Smooth muscle cell of the brain vasculature (primary cell): ENCODE measurements around the gene HIF3A.
"Not testable (repeated sequence)": the region's sequence is repeated elsewhere in the genome, so short reads cannot be mapped to it uniquely, and the experiment has no call there.

ENCODE experiments used
- DNase-seq: peaks from one replicate; pipeline ENCODE4 v3.0.0-alpha.2; 2012; ENCODE audit warnings: low read depth, low spot score

The HIF3A gene

DNA sequence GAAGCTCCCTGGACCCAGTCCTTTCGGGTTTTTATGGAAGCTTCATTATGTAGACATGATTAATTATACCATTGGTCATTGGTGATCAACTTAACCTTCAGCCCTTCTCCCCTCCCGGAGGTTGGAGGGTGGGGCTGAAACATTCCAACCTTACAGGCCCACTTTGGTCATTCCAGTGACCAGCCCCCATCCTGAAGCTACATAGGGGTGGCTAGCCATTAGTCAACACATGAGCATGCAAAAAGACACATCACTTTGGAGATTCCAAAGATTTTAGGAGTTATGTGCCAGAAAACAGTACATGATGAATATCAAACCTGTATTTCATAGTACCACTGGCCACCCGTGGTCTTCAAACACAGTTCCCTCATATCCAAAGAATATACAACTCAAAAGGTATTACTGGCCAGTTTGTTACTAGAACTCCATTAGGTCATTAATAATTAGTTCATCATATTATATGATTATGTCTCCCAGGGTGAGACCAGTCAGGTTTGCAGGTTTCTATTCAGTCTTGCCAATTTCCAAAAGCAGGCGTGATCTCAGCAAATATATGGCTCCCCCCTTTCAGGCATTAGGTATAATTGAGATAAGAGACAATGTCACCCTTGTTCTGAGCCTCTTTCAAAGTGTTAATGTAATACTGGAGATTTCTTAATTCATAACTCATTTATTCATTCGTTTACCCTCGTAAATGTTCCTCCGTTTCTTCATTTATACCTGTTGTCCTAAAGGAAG is 61.2 kb downstream of the HIF3A start:
- no peak for DNase-seq

- no peak for DNase-seq
Measured at GRCh38 chr19:46361915-46362314, 65.1 kb downstream of the HIF3A start.

GRCh38 chr19:46364359-46364758 is 67.5 kb downstream of the HIF3A start:
- DNase-seq, result no peak

- DNase-seq, result no peak
Measured at GRCh38 chr19:46365561-46365960, 68.7 kb downstream of the HIF3A start.

- DNase-seq, result no peak
Measured at GRCh38 chr19:46366620-46367292, 69.9 kb downstream of the HIF3A start.

GRCh38 chr19:46367426-46367825 is 70.6 kb downstream of the HIF3A start:
- DNase-seq, result no peak

- no peak for DNase-seq
Measured at GRCh38 chr19:46368116-46368515, 71.3 kb downstream of the HIF3A start.

GRCh38 chr19:46369817-46370216 is 73.0 kb downstream of the HIF3A start:
- DNase-seq, result no peak

GRCh38 chr19:46371371-46371901 is 74.6 kb downstream of the HIF3A start:
- DNase-seq, result no peak

DNA sequence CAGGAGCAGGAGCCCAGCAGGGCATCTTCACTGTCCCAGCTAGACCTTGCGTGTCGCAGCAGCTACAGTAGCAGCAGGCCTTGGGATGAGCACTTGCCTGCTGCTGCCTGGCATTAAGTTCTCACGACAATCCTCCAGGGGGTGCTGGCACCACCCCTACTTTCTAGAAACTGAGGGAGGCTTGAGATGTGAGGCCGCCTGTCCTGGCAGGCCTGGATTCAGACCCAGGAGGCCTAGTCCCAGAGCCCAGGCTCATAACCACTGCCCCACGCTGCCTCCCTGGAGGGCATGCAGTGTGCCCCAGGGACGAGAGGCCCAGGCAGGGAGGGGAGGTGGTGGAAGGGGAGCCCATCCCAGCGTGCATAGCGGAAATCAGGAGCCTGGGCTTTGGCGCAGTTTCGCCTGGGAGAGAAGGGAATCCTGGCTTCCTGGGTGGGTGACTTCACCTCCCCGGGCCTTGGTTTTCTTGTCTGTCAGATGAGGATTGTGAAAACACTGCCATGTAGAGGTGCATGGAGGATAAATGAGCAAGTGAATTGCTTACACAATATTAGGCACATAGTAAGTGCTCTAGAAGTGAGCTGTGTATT is 76.2 kb downstream of the HIF3A start:
- DNase-seq, result no peak

DNA sequence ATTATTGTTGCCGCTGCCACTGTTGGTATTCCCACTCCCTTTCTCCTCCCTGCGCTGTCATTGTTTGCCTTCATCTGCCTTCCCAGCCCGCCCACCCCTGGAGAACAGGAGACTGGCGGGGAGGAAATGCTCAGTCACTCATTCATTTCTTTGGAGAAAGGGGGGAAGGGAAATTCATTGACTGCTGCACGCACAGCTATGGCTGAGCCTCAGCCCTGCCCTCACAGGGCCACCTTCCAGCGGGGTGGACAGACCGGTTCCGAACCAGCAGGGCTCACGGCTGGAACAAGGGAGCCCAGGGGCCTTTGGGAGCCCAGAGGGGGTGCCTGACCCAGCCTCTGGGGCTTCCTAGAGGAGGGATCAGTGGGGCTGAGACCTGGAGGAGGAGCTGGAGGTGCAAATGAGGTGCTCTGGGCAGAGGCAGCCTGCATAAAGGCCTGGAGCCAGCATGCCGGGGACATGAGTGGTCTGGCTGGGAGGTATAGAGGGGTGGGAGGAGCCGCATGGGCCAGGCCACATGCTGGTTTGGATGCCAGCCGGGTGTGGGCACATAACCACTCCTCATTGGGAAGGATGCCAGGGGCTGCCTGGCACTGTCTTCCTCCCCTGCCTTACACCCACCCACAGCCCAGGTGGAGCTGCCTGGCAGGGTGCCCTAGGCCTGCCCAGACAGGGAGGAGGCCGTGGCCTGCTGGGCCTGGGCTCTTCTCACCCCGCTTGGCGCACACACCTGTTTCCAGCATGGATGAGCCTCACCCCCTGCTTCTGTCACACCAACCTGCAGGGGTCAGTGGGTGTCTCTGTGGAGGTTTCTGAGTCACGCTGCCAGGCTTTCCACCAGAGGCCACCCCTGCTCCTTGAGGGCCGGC is 76.9 kb downstream of the HIF3A start:
- DNase-seq, result no peak

GRCh38 chr19:46374536-46375475 is 78.0 kb downstream of the HIF3A start:
- DNase-seq, result no peak

GRCh38 chr19:46375476-46376067 is 78.7 kb downstream of the HIF3A start:
- DNase-seq, result not testable (repeated sequence)

DNA sequence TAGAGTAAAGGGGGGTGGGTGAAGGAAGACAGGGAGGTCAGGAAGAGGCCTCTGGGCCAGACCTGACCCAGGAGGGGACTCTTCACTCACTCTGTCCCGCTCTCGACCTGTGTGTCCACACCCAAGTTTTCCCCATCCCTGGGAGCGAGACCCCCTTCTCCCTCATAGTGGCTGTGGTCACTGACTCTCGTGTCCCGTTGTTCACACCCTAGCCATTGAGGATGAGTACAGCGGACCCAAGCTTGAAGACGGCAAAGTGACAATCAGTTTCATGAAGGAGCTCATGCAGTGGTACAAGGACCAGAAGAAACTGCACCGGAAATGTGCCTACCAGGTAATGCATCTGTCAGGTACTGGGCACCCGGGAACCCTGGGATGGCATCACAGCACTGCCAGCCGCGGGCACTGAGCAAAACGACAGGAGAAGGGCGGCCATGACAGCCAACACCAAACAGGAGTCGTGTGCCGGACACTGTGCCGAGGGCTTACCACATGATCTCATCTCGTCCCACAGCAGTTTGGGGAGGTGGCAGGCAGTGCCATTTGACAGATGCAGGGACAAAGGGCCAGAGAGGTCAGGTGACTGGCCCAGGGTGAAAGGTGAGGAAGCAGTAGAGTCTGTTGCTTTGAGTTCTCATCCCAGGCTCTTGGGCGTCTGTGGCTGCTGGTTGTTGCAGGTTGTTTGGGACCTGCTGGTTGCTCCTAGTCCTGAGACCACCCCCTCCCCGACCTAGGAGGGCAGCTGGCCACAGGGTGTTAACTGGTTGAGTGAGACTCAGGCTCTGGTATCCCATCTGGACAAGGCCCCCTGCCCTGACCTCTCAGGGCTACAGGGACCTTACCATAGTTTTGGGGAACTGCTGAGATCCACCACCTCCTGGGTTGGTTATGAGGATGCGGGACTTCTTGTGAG is 79.7 kb downstream of the HIF3A start:
- no peak for DNase-seq

GRCh38 chr19:46378268-46378667 is 81.4 kb downstream of the HIF3A start:
- no peak for DNase-seq

DNA sequence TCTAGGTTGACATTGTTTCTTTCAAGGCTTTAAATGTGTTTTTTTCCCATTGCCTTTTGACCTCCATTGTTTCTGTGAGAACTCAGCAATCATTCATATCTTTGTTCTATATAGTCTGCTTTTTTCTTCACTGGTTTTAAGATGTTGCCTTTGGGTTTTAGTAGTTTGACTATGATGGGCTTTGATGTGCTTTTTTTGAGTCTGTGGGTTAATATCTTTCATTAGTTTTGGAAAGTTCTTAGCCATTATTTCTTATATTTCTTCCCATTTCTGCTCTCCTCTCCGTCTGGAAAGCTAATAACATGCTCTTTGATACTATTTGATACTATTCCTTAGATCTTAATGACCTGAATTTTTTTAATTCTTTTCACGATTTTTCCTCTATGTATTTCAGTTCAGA is 83.8 kb downstream of the HIF3A start:
- no peak for DNase-seq

DNA sequence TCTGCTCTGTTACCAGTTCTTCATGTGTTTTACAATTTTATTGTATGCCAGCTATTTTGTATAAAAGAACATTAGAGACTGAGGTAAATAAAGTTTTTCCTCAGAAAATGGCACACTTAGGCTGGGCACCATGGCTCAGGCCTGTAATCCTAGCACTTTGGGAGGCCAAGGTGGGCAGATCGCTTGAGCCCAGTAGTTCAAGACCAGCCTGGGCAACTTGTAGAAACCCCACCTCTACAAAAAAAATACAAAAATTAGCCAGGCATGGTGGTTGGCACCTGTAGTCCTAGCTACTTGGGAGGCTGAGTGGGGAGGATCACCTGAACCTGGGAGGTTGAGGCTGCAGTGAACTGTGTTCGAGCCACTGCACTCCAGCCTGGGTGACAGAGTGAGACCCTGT is 84.5 kb downstream of the HIF3A start:
- DNase-seq, result no peak

- DNase-seq, result no peak
Measured at GRCh38 chr19:46381756-46382345, 85.0 kb downstream of the HIF3A start.
